ENCODE results near the gene FAM124A. TPM values are rescaled to one million over a fixed set of nuclear protein-coding genes. Genes with fewer than 3 reads are reported as not detected.

The FAM124A gene
- total and polyA plus RNA-seq, 2 of the 8 experiments (the other 6 are each of a cell fraction or from before 2014, with no cell fraction given): 40.7 to 49.9 TPM

GRCh38 chr13:51328488-51328887 is 106.3 kb downstream of the FAM124A start (continued):
- 0 out of 2 replicates have a peak, but pooled peaks have one; percentile 0 for TF ChIP-seq NRF1 (IDR thresholded peaks at IDR 0.05; ENCODE audit: low read depth, low read length)
- peak; percentile 37 to 41 for TF ChIP-seq RAD21 (IDR thresholded peaks at IDR 0.05 in 1 of 2, conservative IDR thresholded peaks at IDR 0.05 in 1 of 2; ENCODE audit: low read depth in 2 of 2, low read length in 2 of 2)
- no peak for TF ChIP-seq GTF2F1 (IDR thresholded peaks at IDR 0.05; ENCODE audit: borderline replicate concordance, low read depth, low read length)
- TF ChIP-seq POU5F1 (IDR thresholded peaks at IDR 0.05; ENCODE audit: low read depth, low read length): no peak
- TF ChIP-seq CTCF (IDR thresholded peaks at IDR 0.05; ENCODE audit: control extremely low read depth in 1 of 3, insufficient read depth in 1 of 3, low read depth in 1 of 3, low read length in 3 of 3): peak; percentile 15 to 37 (median 29); a peak in 2 of 4 replicates
- peak in 1 of 2 experiments; percentile 83; a peak in 2 of 4 replicates for TF ChIP-seq HDAC2 (IDR thresholded peaks at IDR 0.05; ENCODE audit: borderline replicate concordance in 1 of 2, low read depth in 2 of 2, low read length in 2 of 2)
- TF ChIP-seq, protein P1, sequence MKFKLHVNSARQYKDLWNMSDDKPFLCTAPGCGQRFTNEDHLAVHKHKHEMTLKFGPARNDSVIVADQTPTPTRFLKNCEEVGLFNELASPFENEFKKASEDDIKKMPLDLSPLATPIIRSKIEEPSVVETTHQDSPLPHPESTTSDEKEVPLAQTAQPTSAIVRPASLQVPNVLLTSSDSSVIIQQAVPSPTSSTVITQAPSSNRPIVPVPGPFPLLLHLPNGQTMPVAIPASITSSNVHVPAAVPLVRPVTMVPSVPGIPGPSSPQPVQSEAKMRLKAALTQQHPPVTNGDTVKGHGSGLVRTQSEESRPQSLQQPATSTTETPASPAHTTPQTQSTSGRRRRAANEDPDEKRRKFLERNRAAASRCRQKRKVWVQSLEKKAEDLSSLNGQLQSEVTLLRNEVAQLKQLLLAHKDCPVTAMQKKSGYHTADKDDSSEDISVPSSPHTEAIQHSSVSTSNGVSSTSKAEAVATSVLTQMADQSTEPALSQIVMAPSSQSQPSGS (IDR thresholded peaks at IDR 0.05; ENCODE audit: low read length): no peak
- TF ChIP-seq BRCA1 (IDR thresholded peaks at IDR 0.05; ENCODE audit: low read depth, low read length): no peak
- peak; percentile 73; the same call in 1 of the 2 replicates for TF ChIP-seq KDM1A (IDR thresholded peaks at IDR 0.05; ENCODE audit: borderline replicate concordance, low read length)
- peak; percentile 44; the same call in 1 of the 2 replicates for TF ChIP-seq TBP (IDR thresholded peaks at IDR 0.05; ENCODE audit: low read depth, low read length)

Data from H1 (cell line).